HG03442 (cell line): ENCODE data around the gene ZNF644.
"Not testable (repeated sequence)": the region's sequence is repeated elsewhere in the genome, so short reads cannot be mapped to it uniquely, and the experiment has no call there.

Experiments used
- ATAC-seq: cut with Tn5 transposase; IDR thresholded peaks from one replicate; pipeline ENCODE4 v1.9.1; 2021; ENCODE audit warnings: mild to moderate bottlenecking, moderate library complexity; ENCODE audit not compliant: unreplicated experiment

The ZNF644 gene

DNA sequence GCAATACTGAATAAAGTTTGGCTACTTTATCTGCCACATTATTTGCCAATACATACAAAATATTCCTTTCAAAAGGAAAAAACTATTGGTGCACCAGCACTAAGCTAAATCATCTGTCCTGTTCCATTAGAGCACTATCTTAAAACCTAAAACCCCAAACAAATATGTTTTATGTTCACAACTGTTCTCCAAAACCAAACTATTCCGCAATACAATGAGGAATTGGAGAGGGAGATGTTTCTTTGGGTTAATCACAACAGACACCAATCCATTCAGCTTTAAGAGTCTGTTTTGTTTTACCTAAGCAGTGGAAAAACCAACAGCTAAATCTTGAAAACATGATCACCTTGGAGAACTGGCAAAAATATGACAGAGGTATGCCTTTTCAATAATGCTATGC lies 85.1 kb downstream of the ZNF644 start:
- no peak for ATAC-seq

DNA sequence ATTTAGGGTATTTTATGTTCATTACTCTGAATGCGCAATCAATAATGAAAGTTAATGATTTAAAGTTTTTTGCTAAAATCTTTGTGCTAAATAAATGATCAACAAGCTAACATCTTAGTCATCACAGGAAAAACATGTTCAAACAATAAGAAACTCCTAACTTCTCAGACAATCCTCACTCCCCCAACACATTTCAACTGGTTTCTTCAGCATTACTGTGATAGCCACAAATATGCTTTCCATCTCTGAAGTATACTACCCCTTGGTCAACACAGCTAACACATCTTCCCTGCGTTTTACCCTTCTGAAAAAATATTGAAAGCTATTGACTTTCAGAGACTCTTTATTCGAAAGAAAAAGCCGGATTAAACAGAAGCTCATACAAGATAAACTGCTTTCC lies 85.8 kb downstream of the ZNF644 start:
- no peak for ATAC-seq

DNA sequence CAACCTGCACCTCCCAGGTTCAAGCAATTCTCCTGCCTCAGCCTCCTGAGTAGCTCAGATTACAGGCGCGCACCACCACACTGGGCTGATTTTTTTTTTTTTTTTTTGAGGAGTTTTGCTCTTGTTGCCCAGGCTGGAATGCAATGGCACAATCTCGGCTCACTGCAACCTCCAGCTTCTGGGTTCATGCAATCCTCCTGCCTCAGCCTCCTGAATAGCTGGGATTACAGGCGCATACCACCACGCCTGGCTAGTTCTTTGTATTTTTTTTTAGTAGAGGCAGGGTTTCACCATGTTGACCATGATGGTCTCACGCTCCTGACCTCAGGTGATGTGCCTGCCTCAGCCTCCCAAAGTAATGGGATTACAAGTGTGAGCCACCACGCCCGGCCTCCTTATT lies 93.6 kb downstream of the ZNF644 start:
- not testable (repeated sequence) for ATAC-seq

DNA sequence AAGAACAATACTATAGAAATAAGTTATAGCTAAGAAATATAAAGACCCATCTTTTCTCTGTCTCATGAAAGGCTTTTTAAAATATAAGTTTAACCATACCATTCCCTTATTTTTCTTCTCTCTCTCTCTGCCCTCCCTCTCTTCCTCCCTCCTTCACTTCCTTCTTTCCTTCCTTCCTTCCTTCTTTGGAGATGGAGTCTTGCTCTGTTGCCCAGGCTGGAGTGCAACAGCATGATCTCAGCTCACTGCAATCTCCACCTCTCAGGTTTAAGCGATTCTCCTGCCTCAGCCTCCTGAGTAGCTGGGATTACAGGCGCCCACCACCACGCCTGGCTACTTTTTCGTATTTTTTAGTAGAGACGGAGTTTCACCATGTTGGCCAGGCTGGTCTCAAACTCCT lies 94.2 kb downstream of the ZNF644 start:
- not testable (repeated sequence) for ATAC-seq

DNA sequence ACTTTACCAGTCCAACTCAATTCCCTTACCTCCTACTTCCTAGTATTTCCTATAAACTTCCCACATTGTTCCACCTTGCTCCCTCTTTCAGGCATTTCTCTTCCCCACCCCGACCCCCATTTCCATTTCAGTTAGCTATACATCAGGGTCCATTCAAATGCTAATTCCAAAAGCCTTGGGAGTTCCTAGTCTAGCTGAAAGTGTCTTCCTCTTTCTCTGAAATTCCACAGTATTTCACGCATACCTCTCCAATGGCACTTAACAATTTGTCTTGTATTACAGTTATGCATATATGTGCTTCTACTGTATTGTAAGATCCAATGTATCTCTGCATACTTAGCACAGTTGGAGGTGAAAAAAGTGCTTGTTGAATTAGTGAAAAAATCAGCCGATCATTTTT lies 94.9 kb downstream of the ZNF644 start:
- ATAC-seq = no peak

DNA sequence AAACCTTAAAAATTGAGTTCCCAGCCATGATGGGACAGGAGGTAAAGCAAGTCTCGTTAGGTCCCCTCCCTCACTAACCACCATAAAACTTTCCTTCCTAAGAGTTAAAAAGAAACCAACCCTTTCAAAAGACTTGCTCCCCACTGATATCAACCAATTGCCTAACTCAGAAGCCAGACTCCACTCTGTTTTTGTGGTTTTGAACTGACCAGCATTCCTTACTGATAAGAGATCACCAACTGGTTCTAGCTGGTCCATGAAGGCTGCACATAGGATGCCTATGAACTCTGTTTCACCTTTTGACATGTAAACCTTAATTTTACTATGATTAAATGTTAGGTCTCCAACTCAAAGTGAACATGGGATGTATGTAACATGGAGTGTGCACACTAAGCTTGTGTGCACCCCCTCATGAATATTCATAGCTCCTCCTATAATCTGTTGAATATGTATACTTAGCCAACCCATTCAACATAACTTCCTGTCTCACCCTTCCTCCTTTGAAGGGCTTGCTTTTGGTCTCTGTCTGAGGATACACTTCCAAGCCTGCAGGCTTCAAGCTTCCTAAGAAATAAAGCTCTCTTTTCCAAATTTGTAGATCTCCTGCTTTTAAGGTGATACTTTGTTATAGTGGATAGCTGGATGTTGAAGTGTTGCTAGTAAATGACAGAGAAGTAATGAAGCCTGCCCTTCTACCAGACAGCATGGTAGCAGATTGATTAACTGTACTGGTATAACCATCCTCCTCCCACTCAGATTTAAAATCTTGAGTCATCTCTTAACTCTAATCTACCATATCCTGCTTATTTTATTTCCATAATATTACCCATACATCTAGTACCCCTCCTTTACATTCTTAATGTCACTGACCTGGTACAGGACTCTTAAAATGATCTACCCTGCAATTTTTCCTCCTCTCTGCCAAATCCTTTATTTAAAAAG lies 95.6 kb downstream of the ZNF644 start:
- ATAC-seq = no peak

DNA sequence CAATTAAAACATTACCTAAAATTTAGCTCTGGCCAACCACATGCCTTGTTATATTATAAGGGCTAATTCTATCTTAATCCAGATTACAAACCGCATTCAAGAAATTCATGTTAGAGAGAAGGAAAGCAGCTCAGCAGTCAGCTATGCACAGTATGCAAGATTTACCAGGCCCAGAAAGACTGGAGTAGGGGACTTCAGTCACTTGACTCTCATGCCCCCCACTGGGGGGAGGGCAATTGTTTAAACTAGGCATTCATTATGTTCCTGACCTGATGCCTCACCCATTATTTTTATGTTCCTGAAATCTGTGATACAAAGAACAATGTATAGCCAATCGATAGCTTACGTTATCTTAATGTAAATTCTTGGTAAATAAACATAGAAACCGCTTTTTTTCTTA lies 96.9 kb downstream of the ZNF644 start:
- ATAC-seq = no peak

DNA sequence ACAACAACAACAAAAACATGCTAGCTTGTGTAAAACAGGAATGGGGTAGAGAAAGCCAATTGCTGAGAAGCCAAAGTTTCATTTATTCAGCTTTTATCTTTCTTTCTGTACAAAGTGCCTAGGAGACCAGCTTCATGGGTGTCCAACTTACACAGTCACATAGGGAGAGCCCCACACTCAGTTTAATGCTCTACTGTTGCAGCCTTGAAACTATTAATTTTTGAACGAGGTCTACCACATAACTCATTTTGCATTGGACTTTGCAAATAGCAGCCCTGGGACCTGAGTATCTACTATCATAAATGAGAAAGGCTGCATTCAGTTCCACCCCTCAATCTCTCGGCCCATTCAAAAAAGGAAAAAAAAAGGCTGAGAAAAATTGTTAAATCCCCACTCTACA lies 98.8 kb downstream of the ZNF644 start:
- ATAC-seq = no peak

DNA sequence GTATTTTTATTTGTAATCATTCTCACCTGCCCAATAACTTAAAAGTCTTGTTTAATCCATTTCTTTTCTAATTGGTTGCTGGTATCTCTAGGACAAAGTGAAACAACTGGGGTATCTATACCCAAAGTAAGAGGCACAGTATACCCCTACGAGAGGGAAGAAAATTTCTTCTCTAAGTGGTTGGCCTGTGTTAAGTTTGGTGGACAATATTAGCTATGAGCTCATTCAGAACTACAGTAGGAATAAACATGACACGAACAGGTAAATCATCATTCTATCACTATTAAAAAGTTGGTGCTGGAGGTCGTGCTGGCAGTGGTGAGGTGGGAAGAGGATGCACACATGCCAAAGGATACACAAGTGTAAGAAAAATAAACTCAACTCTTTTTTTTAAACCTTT lies 99.6 kb downstream of the ZNF644 start:
- no peak for ATAC-seq

DNA sequence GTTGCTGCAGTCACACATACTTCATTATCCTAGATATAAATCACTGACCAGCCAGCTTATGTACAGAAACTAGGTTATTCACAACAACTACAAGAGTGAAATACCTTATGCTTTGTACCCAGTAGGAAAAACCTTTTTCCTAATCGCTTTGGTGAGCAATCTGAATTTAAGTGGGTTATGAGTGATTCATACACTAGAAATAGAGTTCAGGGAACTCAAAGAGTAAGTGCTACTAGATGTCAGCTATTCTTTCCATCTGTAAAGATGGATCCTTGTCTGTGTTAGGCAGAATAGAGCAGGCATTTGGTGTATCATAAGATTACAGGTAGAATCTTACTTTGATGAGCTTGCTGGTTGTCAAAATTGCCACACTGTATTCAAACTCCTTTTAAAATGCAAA lies 101.9 kb downstream of the ZNF644 start:
- ATAC-seq = no peak

DNA sequence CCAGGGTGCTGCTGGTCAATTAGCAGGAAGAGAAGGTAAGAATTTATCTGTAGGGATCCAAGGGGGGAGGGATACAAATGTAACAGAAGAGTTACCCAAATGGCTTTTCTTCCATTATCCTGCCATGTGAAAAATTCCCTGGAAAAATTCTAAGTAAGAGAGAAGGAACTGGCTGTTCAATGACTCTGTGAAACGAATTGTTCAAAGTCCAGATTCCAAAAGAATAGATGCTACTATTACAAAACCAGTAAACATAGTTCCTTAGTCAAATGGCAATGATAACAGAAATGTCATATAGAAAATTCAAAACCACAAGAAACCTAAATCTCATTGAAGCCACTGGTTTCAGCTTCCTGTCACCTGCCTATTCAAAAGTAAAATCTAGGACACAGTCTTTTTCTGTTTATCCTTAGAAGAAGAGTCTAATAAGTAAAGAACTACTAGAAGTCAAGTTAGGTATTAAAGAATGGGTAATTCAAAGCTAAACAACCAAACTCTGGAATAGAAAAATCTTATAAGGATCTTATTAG lies 102.6 kb downstream of the ZNF644 start:
- peak; percentile 60 for ATAC-seq

DNA sequence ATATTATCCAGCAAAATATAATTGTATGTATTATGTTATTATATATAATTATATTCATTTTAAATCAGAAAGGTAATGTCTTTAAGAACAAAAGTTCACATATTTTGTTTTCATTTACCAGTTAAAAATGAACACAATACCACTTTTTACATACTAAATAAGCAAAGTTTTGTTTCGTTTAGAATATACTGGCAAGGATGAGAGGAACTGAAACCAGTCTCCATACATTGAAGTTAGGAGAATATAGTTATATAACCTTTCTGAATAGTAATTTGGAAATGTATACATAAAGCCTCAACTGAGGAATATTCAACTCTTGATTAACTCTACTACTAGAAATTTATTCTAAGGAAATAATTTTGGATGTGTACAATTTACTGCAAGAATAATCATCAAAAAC lies 110.5 kb downstream of the ZNF644 start:
- ATAC-seq = no peak

DNA sequence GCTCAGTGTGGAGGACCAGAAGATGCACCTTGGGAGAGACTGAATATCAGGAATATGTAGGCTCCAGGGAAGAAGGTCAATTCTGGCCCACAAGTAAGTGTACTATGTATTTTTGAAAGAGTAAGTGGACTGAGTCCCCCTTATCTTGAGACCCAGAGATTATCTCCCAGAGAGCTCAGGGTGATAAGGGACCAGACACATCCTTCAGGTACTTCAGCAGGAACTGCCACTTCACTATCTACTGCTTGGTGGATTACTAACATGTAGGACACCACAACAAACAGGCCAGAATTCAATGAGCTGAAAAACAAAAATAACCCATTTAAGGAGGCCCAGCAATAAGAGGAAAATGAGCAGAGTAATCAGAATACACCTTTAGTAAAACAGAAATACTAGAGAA lies 119.2 kb downstream of the ZNF644 start:
- ATAC-seq = no peak

DNA sequence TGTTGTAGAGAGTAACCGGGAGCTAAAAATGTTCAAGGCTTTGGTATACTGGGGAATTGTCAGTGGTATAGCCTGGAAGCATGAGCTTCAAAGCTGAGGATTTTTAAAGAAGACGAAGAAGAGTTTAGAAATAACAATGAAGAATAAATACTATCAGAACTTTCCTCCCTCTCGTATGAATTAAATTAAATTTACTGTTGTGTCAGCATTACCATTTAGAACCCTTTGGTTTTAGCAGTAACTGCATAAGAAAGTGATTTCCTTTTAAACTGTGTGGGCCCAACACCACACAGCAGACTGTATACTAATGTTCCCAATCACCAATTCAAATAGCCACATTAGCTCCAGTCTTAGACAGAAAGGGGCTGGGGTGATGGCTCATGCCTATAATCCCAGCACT lies 122.6 kb downstream of the ZNF644 start:
- ATAC-seq = no peak

DNA sequence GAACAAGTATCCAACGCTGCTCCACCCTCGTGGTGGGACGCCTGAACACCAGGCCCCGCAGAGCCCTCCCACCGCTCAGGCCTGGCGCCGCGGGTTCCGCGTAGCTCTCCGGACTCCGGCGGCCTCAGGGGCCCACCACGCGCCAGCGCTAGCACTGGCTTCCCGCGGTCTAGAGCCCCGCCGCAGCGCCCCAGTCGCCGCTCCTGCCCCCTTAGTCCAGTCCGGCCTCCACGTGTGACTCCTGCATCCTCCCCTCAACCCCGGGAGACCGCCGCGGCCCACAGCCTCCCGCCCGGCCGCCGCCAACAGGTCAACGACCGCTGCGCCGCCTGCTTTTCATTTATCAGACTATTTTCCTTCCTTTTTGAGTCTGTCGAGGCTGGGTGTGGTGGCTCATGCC lies 128.2 kb downstream of the ZNF644 start:
- not testable (repeated sequence) for ATAC-seq

DNA sequence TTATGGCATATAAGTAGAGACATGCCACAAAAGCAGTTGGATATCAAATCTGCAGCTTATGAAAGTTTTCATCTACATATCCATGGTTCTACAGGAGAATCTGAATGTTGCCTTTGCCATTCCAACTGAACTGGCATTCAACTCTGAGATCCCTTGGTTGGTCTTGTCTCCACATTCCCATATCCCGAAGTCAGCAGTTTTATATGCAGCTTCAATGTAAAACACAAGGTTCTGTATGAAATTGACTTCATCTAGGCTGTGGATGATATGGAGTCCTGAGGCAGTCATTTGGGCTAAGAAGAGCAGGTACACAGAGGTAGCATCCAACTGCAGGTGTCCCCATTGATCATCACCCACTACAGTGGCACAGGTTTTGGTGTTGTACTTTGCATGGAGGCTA lies 129.0 kb downstream of the ZNF644 start:
- not testable (repeated sequence) for ATAC-seq

DNA sequence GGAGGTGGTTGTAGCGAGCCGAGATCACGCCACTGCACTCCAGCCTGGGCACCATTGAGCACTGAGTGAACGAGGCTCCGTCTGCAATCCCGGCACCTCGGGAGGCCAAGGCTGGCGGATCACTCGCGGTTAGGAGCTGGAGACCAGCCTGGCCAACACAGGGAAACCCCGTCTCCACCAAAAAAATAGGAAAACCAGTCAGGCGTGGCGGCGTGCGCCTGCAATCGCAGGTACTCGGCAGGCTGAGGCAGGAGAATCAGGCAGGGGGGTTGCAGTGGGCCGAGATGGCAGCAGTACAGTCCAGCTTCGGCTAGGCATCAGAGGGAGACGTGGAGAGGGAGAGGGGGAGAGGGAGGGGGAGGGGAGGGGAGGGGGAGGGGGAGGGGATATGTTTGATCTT lies 129.6 kb downstream of the ZNF644 start:
- not testable (repeated sequence) for ATAC-seq

DNA sequence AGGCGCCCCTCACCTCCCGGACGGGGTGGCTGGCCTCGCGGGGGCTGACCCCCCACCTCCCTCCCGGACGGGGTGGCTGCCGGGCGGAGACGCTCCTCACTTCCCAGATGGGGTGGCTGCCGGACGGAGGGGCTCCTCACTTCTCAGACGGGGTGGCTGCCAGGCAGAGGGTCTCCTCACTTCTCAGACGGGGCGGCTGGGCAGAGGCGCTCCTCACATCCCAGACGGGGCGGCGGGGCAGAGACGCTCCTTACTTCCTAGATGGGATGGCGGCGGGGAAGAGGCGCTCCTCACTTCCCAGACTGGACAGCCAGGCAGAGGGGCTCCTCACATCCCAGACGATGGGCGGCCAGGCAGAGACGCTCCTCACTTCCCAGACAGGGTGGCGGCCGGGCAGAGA lies 130.1 kb downstream of the ZNF644 start:
- not testable (repeated sequence) for ATAC-seq

DNA sequence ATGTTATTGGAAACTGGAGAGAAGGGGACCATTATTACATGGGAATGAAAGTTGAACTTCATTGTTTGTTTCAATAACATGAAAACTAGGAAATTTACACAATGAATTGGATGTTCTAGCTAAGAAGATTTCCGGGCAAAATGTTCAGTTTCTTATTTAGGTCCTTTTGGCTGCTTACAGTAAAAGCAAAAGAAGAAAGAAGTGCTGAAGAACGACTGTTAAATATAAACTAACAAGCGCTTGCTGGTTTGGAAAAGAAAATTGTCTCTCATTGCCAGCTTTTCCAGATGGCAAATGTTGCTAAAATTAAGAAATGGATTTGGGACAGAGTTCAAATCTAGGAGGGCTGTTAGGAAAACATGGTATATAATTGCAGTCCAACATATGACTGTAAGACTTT lies 139.6 kb downstream of the ZNF644 start:
- ATAC-seq = no peak

DNA sequence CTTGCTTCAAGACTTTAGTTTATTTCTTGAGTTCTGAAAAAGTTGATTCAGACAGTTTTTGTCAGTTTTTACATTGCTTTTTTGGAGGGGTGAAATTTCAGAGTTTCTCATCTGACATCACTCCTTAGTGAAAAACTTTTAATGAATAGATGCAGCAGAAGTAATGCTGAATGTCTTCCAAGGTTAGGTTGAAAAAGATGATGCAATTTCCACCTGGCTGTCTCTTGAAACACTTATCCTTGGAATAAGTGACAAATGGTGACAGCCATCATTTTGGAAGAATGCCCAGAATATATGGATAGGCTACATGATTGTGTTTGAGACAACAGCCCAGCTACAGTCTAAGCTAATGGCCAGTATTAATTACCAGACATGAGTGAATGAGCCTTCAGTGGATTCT lies 140.8 kb downstream of the ZNF644 start:
- no peak for ATAC-seq

DNA sequence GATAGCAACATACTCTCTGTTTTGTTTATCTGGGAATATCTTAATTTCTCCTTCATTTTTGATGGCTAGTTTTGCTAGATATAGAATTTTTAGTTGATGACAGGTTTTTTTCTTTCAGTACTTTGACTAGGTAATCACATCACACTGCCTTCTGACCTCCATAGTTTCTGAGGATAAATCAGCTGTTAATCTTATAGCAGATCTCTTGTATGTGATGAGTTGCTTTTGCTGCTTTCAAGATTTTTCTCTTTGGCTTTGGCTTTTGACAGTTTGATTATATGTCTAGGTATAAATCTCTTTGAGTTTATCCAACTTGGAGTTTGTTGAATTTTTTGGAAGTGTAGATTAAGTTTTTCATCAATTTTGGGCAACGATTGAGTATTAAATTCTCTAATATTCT lies 142.6 kb downstream of the ZNF644 start:
- no peak for ATAC-seq

DNA sequence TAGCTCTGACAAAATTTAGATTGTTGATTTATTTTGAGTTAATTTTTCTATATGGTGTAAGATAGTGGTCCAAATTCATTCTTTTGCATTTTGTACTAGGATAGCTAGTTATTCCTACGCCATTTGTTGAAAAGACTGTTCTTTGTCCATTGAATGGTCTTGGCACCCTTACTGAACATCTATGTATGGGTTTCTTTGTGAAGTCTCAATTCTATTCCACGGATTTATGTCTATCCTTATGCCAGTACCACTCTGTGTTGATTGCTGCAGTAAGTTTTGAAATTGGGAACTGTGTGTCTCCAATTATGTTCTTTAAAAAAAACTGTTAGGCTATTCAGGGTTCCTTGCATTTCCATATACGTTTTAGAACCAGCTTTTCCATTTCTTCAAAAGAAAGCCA lies 145.7 kb downstream of the ZNF644 start:
- no peak for ATAC-seq
